CD4-positive, alpha-beta memory T cell (primary cell): ENCODE data around the gene ASTN2. TPM values are rescaled to one million over a fixed set of nuclear protein-coding genes. Genes with fewer than 3 reads are reported as not detected.
A peak's percentile ranks its signal among the peaks of the same experiment; 100 is the strongest.

ENCODE experiments used
- CTCF ChIA-PET: fragments of 350-600 bp; sonication (Branson Sonifier 250); formaldehyde crosslinking; loops from one replicate; lab custom pipeline; 2021; ENCODE audit warnings: inconsistent platforms; ENCODE audit not compliant: partially characterized antibody; lab: Charles Lee
- POLR2A ChIA-PET: fragments of 350-600 bp; sonication (Branson Sonifier 250); formaldehyde crosslinking; loops from one replicate; lab custom pipeline; 2021; ENCODE audit not compliant: partially characterized antibody; lab: Charles Lee
- DNase-seq, 5 donors: peaks; one replicate each; pipeline versions ENCODE4 v3.0.0 to v3.0.0-alpha.2; 2020 to 2022; ENCODE audit warnings: mixed read lengths in 1 of 5
- H3K27ac ChIP-seq: one replicate; pipeline ENCODE4 v1.7.0; 2013; ENCODE audit warnings: low read depth, low read length
- H3K27me3 ChIP-seq: 2 replicates; pipeline ENCODE4 v1.7.0; 2013; ENCODE audit warnings: mild to moderate bottlenecking, low read length, moderate library complexity; ENCODE audit not compliant: insufficient read depth
- H3K36me3 ChIP-seq: 2 replicates; pipeline ENCODE4 v1.7.0; 2013; ENCODE audit warnings: mild to moderate bottlenecking, low read length, moderate library complexity; ENCODE audit not compliant: insufficient read depth
- H3K4me1 ChIP-seq: 2 replicates; pipeline ENCODE4 v1.7.0; 2013; ENCODE audit warnings: mild to moderate bottlenecking, low read length, moderate library complexity; ENCODE audit not compliant: insufficient read depth
- H3K4me3 ChIP-seq, 2 donors: one replicate each; pipeline ENCODE4 v1.7.0; 2013; ENCODE audit warnings: low read length in 2 of 2, mild to moderate bottlenecking in 1 of 2
- H3K9me3 ChIP-seq, 2 donors: one replicate each; pipeline ENCODE4 v1.7.0; 2013; ENCODE audit warnings: low read length in 2 of 2, control low read depth in 1 of 2; ENCODE audit not compliant: control insufficient read depth in 1 of 2
- H3K27ac Mint-ChIP-seq, 7 donors: one replicate each; pipeline ENCODE4 v1.8.0; 2020 to 2021; ENCODE audit warnings: mixed read lengths in 7 of 7, mild to moderate bottlenecking in 6 of 7, inconsistent platforms in 3 of 7, moderate library complexity in 3 of 7
- H3K27me3 Mint-ChIP-seq, 2 donors: one replicate each; pipeline ENCODE4 v1.8.0; 2020 to 2021; ENCODE audit warnings: mixed read lengths in 2 of 2
- H3K36me3 Mint-ChIP-seq, 2 donors: one replicate each; pipeline ENCODE4 v1.8.0; 2020 to 2021; ENCODE audit warnings: mixed read lengths in 2 of 2, inconsistent platforms in 1 of 2, mild to moderate bottlenecking in 1 of 2
- H3K4me1 Mint-ChIP-seq, 4 donors: one replicate each; pipeline ENCODE4 v1.8.0; 2020 to 2021; ENCODE audit warnings: mixed read lengths in 4 of 4, mild to moderate bottlenecking in 1 of 4
- H3K4me3 Mint-ChIP-seq, 8 donors: one replicate each; pipeline ENCODE4 v1.8.0; 2020 to 2021; ENCODE audit warnings: mixed read lengths in 8 of 8, mild to moderate bottlenecking in 7 of 8, moderate library complexity in 6 of 8, inconsistent platforms in 3 of 8
- H3K9me3 Mint-ChIP-seq, 8 donors: one replicate each; pipeline ENCODE4 v1.8.0; 2020 to 2021; ENCODE audit warnings: mixed read lengths in 8 of 8, mild to moderate bottlenecking in 5 of 8, inconsistent platforms in 3 of 8, moderate library complexity in 1 of 8
- intact Hi-C: fragments of 100-400 bp; cut with micrococcal nuclease; formaldehyde crosslinking; loops from one replicate; pipeline ENCODE4 v1.15.1; 2023
- polyA plus RNA-seq, 2 donors: library from polyadenylated mRNA; unstranded; fragments of 300-500 nt; fragmentation: Illumina TruSeq; gene quantifications; one replicate each; pipeline ENCODE4 v1.2.3, GENCODE V29; 2021
- total RNA-seq, 2 experiments: library from RNA; stranded (reverse); gene quantifications; one replicate each; pipeline ENCODE4 v1.2.3, GENCODE V29; 2021

ASTN2 gene
- total and polyA plus RNA-seq, 4 experiments from 2014 or later = 2.7 to 5.9 (median 4.8) TPM

DNA sequence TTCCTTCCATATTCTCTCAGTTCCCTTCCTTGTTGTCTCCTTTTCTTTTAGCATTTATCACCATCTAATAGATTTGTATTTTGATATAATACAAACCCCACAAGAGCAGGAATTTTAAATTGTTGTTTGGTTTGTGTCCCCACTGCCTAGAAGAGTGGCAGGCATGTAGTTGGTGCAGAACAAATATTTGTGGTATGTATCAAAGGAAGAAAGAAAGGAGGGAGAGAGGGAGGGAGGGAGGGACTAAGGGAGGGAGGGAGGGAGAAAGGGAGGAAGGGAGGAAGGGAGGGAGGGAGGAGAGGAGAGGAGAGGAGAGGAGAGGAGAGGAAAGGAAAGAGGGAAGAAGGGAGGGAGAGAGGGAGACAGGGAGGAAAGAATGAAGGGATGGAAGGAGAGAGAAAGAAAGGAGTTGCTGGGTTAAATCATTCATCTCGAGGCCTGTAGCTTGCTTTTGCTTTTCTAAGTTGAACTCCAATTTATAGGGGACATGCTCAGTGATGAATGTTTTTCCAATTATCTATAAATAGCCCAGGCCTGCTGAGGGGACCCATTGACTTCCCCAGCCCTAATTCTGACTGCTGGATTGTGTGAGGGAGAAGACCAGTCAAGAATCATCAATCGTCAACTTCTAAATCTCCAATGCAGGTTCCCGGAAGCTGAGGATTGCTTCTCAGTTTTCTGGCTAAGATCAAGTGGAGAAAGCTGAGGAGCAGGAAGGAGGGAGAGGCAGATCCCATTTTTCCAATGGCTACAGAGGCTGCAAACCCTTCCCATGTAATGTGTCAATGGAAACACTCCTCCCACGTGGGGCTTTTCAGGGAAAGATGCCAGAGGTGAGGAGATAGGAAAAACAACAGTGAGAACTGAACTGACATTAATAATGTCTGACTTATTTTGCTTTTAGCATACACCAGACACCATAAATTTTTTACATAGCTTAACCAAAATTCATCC is 320.7 kb downstream of the ASTN2 start:
- intact Hi-C loops = no loop called here
- Mint-ChIP-seq H3K27me3 (no peaks in the 10 kb centered on the region), H3K4me1 (no peaks in the 10 kb centered on the region), H3K4me3 (no peak overlapping the region), H3K36me3 (peaks cover 0 to 3% of the 10 kb centered on the region in 2 donors), H3K9me3 (peaks cover 0 to 8% (median 2%) of the 10 kb centered on the region in 8 donors), H3K27ac (no peak overlapping the region)
- H3K4me1 ChIP-seq = no peaks in the 10 kb centered on the region
- H3K27ac ChIP-seq = no peak overlapping the region
- POLR2A ChIA-PET = no interaction called here
- no peaks in the 10 kb centered on the region for H3K9me3 ChIP-seq
- H3K36me3 ChIP-seq = no peaks in the 10 kb centered on the region
- no peak overlapping the region for H3K4me3 ChIP-seq
- H3K27me3 ChIP-seq = no peaks in the 10 kb centered on the region
- CTCF ChIA-PET = no interaction called here
- DNase-seq = no peak

DNA sequence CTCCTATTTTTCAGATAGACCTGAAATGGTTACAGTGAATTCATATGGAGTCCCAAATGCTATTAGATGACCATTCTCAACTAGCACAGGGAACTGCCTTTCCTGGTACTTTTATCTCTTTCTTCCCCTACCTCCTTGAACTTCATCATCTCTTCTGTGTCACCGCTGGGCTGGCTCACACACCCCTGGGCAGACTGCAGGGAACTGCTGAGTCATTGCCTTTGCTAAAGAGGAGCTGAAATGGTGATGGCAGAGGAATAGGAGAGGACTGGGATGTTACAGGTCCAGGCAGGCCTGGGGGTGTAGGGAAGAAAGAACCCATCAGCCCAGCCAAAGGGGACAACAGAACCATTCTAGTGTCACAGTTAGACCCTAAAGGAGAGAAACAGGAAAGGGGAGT is 322.3 kb downstream of the ASTN2 start:
- Mint-ChIP-seq H3K27me3 (no peaks in the 10 kb centered on the region), H3K4me3 (no peak overlapping the region), H3K36me3 (peaks cover 0 to 3% of the 10 kb centered on the region in 2 donors), H3K4me1 (no peaks in the 10 kb centered on the region), H3K9me3 (peaks cover 0 to 8% (median 2%) of the 10 kb centered on the region in 8 donors), H3K27ac (no peak overlapping the region)
- no peak for DNase-seq
- Histone ChIP-seq H3K27me3 (no peaks in the 10 kb centered on the region), H3K9me3 (no peaks in the 10 kb centered on the region), H3K4me3 (no peak overlapping the region), H3K36me3 (no peaks in the 10 kb centered on the region), H3K4me1 (no peaks in the 10 kb centered on the region), H3K27ac (no peak overlapping the region)
- ChIA-PET CTCF (no interaction called here), POLR2A (no interaction called here)
- intact Hi-C loops = no loop called here

DNA sequence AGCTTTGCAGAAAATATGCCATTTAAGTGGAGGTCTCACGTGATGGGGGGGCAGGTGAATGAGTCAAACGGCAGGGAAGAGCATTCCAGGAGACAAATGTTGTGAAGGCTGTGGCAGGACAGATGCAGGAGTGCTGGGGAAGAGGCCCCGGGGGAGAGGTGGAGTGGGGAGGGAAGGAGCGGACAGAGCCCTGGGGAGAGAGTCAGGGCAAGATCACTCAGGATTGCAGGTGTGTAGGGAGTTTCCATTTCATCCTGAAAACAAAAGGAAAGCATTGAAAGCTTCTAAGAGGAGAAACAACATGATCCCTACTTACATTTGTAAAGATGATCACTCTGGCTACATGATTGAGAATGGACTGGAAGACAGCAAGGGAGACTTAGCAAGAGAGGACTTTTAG is 323.3 kb downstream of the ASTN2 start:
- intact Hi-C loops = no loop called here
- Histone ChIP-seq H3K9me3 (no peaks in the 10 kb centered on the region), H3K36me3 (no peaks in the 10 kb centered on the region), H3K4me1 (no peaks in the 10 kb centered on the region), H3K27ac (no peak overlapping the region), H3K4me3 (no peak overlapping the region), H3K27me3 (no peaks in the 10 kb centered on the region)
- Mint-ChIP-seq H3K27me3 (no peaks in the 10 kb centered on the region), H3K4me1 (no peaks in the 10 kb centered on the region), H3K4me3 (no peak overlapping the region), H3K27ac (no peak overlapping the region), H3K36me3 (peaks cover 0 to 3% of the 10 kb centered on the region in 2 donors), H3K9me3 (peaks cover 1 to 10% (median 4%) of the 10 kb centered on the region in 8 donors)
- ChIA-PET CTCF (no interaction called here), POLR2A (no interaction called here)
- no peak for DNase-seq

DNA sequence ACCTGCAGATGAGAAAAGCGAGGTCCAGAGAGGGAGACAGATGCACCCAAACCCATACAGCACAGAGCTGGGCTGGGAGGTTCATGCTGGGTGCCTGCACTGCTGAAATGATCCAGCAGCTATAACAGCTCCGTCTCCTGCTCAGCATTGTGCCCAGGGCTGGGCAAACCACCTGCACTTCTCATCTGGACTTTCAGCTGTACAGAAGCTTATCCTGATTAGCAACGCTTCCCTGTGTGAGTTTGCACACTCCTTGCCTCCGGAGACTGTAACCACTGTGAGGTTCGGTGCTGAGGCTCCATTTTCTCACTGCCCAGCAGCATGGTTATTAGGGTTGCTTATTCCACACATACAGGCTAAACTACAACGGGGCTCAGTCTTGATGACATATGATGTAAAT is 326.1 kb downstream of the ASTN2 start:
- Histone ChIP-seq H3K4me3 (no peak overlapping the region), H3K27ac (no peak overlapping the region), H3K36me3 (no peaks in the 10 kb centered on the region), H3K27me3 (no peaks in the 10 kb centered on the region), H3K9me3 (no peaks in the 10 kb centered on the region), H3K4me1 (no peaks in the 10 kb centered on the region)
- H3K36me3 Mint-ChIP-seq = peaks cover 0 to 3% of the 10 kb centered on the region in 2 donors
- no peaks in the 10 kb centered on the region for H3K4me1 Mint-ChIP-seq
- no peaks in the 10 kb centered on the region for H3K27me3 Mint-ChIP-seq
- DNase-seq = no peak
- H3K27ac Mint-ChIP-seq = no peak overlapping the region
- ChIA-PET CTCF (no interaction called here), POLR2A (no interaction called here)
- intact Hi-C loops = no loop called here
- peaks cover 2 to 12% (median 5%) of the 10 kb centered on the region in 8 donors for H3K9me3 Mint-ChIP-seq
- no peak overlapping the region for H3K4me3 Mint-ChIP-seq

DNA sequence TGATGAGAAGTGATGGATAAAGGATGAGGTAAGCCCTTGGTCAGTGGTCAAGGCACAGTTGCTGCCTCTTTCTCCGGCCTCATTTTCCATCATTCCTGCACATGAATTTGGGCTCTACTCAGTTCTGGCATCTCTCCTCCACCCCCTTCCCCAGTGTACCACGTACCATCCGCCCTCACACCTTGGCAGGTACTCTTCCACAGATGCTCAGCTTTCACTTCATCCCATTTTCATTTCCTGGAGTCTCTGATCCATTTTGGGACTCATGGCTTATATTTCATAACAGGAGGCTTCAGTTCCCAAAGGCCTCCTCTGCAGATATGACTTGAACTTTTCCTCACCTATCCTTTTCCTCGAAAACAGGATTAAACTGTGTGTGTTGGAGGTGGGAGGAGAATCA is 326.7 kb downstream of the ASTN2 start:
- ChIA-PET POLR2A (no interaction called here), CTCF (no interaction called here)
- Histone ChIP-seq H3K4me3 (no peak overlapping the region), H3K9me3 (no peaks in the 10 kb centered on the region), H3K27me3 (no peaks in the 10 kb centered on the region), H3K36me3 (no peaks in the 10 kb centered on the region), H3K27ac (no peak overlapping the region), H3K4me1 (no peaks in the 10 kb centered on the region)
- Mint-ChIP-seq H3K4me3 (no peak overlapping the region), H3K9me3 (peaks cover 3 to 12% (median 5%) of the 10 kb centered on the region in 8 donors), H3K27ac (no peak overlapping the region), H3K4me1 (no peaks in the 10 kb centered on the region), H3K36me3 (peaks cover 0 to 3% of the 10 kb centered on the region in 2 donors), H3K27me3 (no peaks in the 10 kb centered on the region)
- intact Hi-C loops = no loop called here
- DNase-seq = no peak

DNA sequence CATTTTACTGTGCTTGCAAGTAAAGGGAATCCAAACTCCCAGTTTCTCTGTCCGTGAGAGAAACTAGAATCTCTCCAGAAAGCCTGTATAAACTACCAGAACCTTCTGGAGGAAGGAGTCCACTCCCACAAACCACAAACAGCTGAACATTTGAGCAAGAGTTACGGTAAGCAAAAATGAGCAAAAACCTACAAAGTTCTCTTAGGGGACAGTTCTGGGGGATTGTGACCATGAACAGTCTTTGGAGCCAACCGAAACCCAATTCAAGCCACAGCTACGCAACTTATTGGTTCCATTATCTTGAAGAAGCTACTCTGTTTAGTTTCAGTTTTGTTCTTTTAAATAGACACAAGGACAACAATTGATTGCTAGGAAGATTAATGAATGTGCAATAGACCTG is 330.6 kb downstream of the ASTN2 start:
- H3K27me3 Mint-ChIP-seq = no peaks in the 10 kb centered on the region
- H3K27ac Mint-ChIP-seq = no peak overlapping the region
- H3K4me1 Mint-ChIP-seq = no peaks in the 10 kb centered on the region
- peaks cover 3 to 11% (median 5%) of the 10 kb centered on the region in 8 donors for H3K9me3 Mint-ChIP-seq
- Histone ChIP-seq H3K27ac (no peak overlapping the region), H3K36me3 (no peaks in the 10 kb centered on the region), H3K9me3 (no peaks in the 10 kb centered on the region), H3K4me3 (no peak overlapping the region), H3K27me3 (no peaks in the 10 kb centered on the region), H3K4me1 (no peaks in the 10 kb centered on the region)
- DNase-seq = no peak
- intact Hi-C loops = no loop called here
- POLR2A ChIA-PET = no interaction called here
- H3K36me3 Mint-ChIP-seq = no peaks in the 10 kb centered on the region
- no peak overlapping the region for H3K4me3 Mint-ChIP-seq
- CTCF ChIA-PET = no interaction called here

DNA sequence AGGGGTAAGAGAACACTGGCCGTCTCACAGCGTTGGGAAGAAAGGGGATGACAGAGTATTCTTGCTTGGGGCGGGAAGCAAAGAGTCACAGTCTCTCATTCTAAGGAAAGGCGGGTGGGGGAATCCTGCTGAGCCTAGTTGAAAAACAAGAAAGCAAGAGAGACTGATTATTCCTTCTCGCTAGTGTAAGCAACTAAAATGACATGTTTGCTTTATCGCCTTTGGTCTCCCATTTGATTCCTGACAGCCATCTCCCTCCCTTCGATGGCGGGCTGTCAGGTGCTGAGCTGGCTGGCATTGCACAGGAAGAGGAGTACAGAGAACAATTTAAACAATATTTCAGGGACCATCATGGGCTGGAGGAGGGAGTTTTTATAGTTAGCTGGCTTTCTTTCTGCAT is 331.3 kb downstream of the ASTN2 start:
- H3K27ac ChIP-seq = no peak overlapping the region
- no peaks in the 10 kb centered on the region for H3K27me3 Mint-ChIP-seq
- no peaks in the 10 kb centered on the region for H3K36me3 Mint-ChIP-seq
- intact Hi-C loops = no loop called here
- H3K4me1 Mint-ChIP-seq = no peaks in the 10 kb centered on the region
- DNase-seq = no peak
- H3K9me3 ChIP-seq = no peaks in the 10 kb centered on the region
- no peak overlapping the region for H3K4me3 ChIP-seq
- H3K27ac Mint-ChIP-seq = peak overlapping the region in 1 of 7 donors; percentile 87
- H3K36me3 ChIP-seq = no peaks in the 10 kb centered on the region
- no peaks in the 10 kb centered on the region for H3K4me1 ChIP-seq
- POLR2A ChIA-PET = no interaction called here
- H3K27me3 ChIP-seq = no peaks in the 10 kb centered on the region
- no peak overlapping the region for H3K4me3 Mint-ChIP-seq
- CTCF ChIA-PET = no interaction called here
- H3K9me3 Mint-ChIP-seq = peaks cover 3 to 11% (median 5%) of the 10 kb centered on the region in 8 donors
